PC-3 (cell line): ENCODE measurements around the gene KCNV2. TPM values are rescaled to one million over a fixed set of nuclear protein-coding genes. Genes with fewer than 3 reads are reported as not detected.

Source experiments
- ATAC-seq: fragments of 200-7000 bp; cut with Tn5 transposase; 2 replicates; pipeline ENCODE4 v1.9.1; 2020; ENCODE audit warnings: mild to moderate bottlenecking, moderate library complexity
- BruUV-seq: library from RNA; stranded (reverse); fragments of 400-500 nt; replicated peaks from 2 replicates; lab custom pipeline; 2021; lab: Mats Ljungman, UMichigan
- CTCF ChIA-PET: fragments of 300-600 bp; sonication (Branson Sonifier 250); formaldehyde crosslinking; loops from one replicate; lab custom pipeline; 2022; ENCODE audit warnings: antibody characterized with exemption; lab: Charles Lee
- POLR2A ChIA-PET: fragments of 300-600 bp; sonication (Branson Sonifier 250); formaldehyde crosslinking; loops from one replicate; lab custom pipeline; 2022; ENCODE audit warnings: antibody characterized with exemption; ENCODE audit not compliant: unreplicated experiment; lab: Charles Lee
- DNase-seq: peaks from one replicate; pipeline ENCODE4 v3.0.0-alpha.2; 2015
- H2AFZ ChIP-seq: fragments of 300-600 bp; sonication (generic); 2 replicates; pipeline ENCODE4 v1.6.0; 2016; ENCODE audit warnings: antibody characterized with exemption, low read length
- H3F3A ChIP-seq: fragments of 300-600 bp; sonication (generic); one replicate; pipeline ENCODE4 v1.6.0; 2017; ENCODE audit warnings: antibody characterized with exemption, low read length, control low read depth, mild to moderate bottlenecking; ENCODE audit not compliant: unreplicated experiment
- H3K27ac ChIP-seq: fragments of 300-600 bp; sonication (generic); 2 replicates; pipeline ENCODE4 v1.5.1; 2016; ENCODE audit warnings: mild to moderate bottlenecking, low read length
- H3K27me3 ChIP-seq: fragments of 300-600 bp; sonication (generic); 2 replicates; pipeline ENCODE4 v1.6.1; 2016; ENCODE audit warnings: low read length, mixed read lengths
- H3K36me3 ChIP-seq: fragments of 300-600 bp; sonication (generic); 2 replicates; pipeline ENCODE4 v1.6.1; 2016; ENCODE audit warnings: low read depth, mixed run types, low read length, mixed read lengths
- H3K4me1 ChIP-seq: fragments of 300-600 bp; sonication (generic); 2 replicates; pipeline ENCODE4 v1.5.1; 2016; ENCODE audit warnings: low read length; ENCODE audit not compliant: insufficient read depth
- H3K4me2 ChIP-seq: fragments of 300-600 bp; sonication (generic); 2 replicates; pipeline ENCODE4 v1.6.0; 2016; ENCODE audit warnings: low read length
- H3K4me3 ChIP-seq: fragments of 300-600 bp; sonication (generic); 2 replicates; pipeline ENCODE4 v1.5.1; 2016; ENCODE audit warnings: mild to moderate bottlenecking, low read length, mixed read lengths
- H3K79me2 ChIP-seq: fragments of 300-600 bp; sonication (generic); 2 replicates; pipeline ENCODE4 v1.6.1; 2017; ENCODE audit warnings: low read length, mixed read lengths
- H3K9ac ChIP-seq: fragments of 300-600 bp; sonication (generic); 2 replicates; pipeline ENCODE4 v1.6.0; 2016; ENCODE audit warnings: mild to moderate bottlenecking, low read length
- H3K9me2 ChIP-seq: fragments of 300-600 bp; sonication (generic); replicated peaks from 2 replicates; pipeline ENCODE4 v1.6.1; 2016; ENCODE audit warnings: mixed run types, low read length, mixed read lengths
- H3K9me3 ChIP-seq: fragments of 300-600 bp; sonication (generic); 2 replicates; pipeline ENCODE4 v1.6.1; 2016; ENCODE audit warnings: low read length, mixed read lengths
- H4K20me1 ChIP-seq: fragments of 300-600 bp; sonication (generic); 2 replicates; pipeline ENCODE4 v1.6.1; 2016; ENCODE audit warnings: low read length, mixed read lengths
- EZH2 ChIP-seq: fragments of 300-600 bp; sonication (generic); IDR thresholded peaks from one replicate; pipeline ENCODE4 v1.6.1; 2017; ENCODE audit warnings: antibody characterized with exemption, mild to moderate bottlenecking, low read length; ENCODE audit not compliant: unreplicated experiment
- EZH2phosphoT487 ChIP-seq: fragments of 300-600 bp; sonication (generic); IDR thresholded peaks from 2 replicates; pipeline ENCODE4 v1.6.1; 2018; ENCODE audit warnings: mild to moderate bottlenecking, antibody characterized with exemption, low read length, borderline replicate concordance
- intact Hi-C: fragments of 100-400 bp; cut with micrococcal nuclease; formaldehyde crosslinking; loops from 2 replicates; pipeline ENCODE4 v1.9.0; 2023
- total RNA-seq: library from RNA; depleted of rRNA; stranded (reverse); fragments of >200 nt; gene quantifications from 2 replicates; pipeline ENCODE4 v1.2.3, GENCODE V29; 2014
- TF ChIP-seq, protein P1 (sequence below): fragments of 300-600 bp; sonication (generic); conservative IDR thresholded peaks from 2 replicates; pipeline ENCODE4 v1.5.1; 2017; ENCODE audit warnings: antibody characterized with exemption, low read depth, mild to moderate bottlenecking, low read length

The KCNV2 gene
- total RNA-seq, 1 experiment from 2014 or later, result not detected

DNA sequence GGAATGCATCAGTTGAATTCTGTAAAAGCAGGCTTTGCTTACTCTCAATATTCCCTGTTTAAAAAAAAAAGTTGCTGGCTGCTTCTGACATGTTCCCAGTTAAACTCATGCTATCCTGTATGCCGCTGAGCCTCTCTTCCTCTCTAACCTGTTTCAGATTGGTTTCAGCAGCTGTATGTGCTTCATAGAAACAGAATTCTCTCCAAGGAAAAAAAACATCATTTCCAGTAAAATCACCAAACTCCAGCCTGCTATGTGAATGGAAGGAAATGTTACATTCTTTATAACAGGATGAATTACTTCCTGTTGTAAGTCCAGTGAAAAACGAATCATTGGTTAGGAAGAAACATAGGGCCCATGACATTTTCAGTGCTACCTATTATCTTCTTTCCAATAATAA, 25.7 kb upstream of the KCNV2 start:
- Histone ChIP-seq H3K9me2 (no peaks in the 10 kb centered on the region), H3K4me2 (no peak overlapping the region), H3K79me2 (no peaks in the 10 kb centered on the region), H3K36me3 (no peaks in the 10 kb centered on the region), H3K9ac (no peak overlapping the region), H3K4me1 (no peaks in the 10 kb centered on the region), H4K20me1 (no peaks in the 10 kb centered on the region), H3K27me3 (no peaks in the 10 kb centered on the region), H2AFZ (no peak overlapping the region), H3K27ac (no peak overlapping the region), H3F3A (no peaks in the 10 kb centered on the region), H3K4me3 (no peak overlapping the region), H3K9me3 (no peaks in the 10 kb centered on the region)
- CTCF ChIA-PET, result no interaction called here
- no TSS peak for BruUV-seq
- TF ChIP-seq, protein P1, sequence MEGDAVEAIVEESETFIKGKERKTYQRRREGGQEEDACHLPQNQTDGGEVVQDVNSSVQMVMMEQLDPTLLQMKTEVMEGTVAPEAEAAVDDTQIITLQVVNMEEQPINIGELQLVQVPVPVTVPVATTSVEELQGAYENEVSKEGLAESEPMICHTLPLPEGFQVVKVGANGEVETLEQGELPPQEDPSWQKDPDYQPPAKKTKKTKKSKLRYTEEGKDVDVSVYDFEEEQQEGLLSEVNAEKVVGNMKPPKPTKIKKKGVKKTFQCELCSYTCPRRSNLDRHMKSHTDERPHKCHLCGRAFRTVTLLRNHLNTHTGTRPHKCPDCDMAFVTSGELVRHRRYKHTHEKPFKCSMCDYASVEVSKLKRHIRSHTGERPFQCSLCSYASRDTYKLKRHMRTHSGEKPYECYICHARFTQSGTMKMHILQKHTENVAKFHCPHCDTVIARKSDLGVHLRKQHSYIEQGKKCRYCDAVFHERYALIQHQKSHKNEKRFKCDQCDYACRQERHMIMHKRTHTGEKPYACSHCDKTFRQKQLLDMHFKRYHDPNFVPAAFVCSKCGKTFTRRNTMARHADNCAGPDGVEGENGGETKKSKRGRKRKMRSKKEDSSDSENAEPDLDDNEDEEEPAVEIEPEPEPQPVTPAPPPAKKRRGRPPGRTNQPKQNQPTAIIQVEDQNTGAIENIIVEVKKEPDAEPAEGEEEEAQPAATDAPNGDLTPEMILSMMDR, result no peak
- no peak for TF ChIP-seq EZH2
- TF ChIP-seq EZH2phosphoT487, result no peak
- DNase-seq (no peak), ATAC-seq (no peak)
- intact Hi-C loops, result no loop called here
- POLR2A ChIA-PET, result no interaction called here

DNA sequence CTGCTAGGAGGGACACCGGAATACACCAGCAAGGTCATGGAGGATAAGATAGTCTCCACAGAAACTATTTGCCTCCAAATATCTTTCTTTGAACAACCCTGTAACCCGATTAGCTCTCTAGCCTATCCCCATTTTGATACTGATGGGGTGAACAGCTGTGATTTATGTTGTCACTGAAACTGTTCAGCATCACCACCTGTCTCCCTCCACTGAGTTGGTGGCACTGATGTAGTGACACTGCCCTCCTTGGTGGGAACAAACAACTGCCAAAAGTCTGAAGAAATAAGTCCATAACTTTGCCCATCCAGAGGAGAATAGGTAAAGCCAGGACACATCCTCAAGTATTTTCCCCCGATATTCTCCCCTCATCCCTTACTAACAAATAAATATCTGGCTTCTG, 24.3 kb upstream of the KCNV2 start:
- H3K4me2 ChIP-seq, result no peak overlapping the region
- no peaks in the 10 kb centered on the region for H3K27me3 ChIP-seq
- ATAC-seq, result no peak
- POLR2A ChIA-PET, result no interaction called here
- no peaks in the 10 kb centered on the region for H3K36me3 ChIP-seq
- no TSS peak for BruUV-seq
- no peaks in the 10 kb centered on the region for H3K79me2 ChIP-seq
- DNase-seq, result no peak
- H3K9ac ChIP-seq, result no peak overlapping the region
- no peaks in the 10 kb centered on the region for H3K9me2 ChIP-seq
- H3K4me1 ChIP-seq, result no peaks in the 10 kb centered on the region
- TF ChIP-seq EZH2 (no peak), EZH2phosphoT487 (no peak)
- TF ChIP-seq, protein P1, result no peak
- H3K9me3 ChIP-seq, result no peaks in the 10 kb centered on the region
- intact Hi-C loops, result no loop called here
- no peak overlapping the region for H3K27ac ChIP-seq
- no peak overlapping the region for H2AFZ ChIP-seq
- no peaks in the 10 kb centered on the region for H3F3A ChIP-seq
- CTCF ChIA-PET, result no interaction called here
- H4K20me1 ChIP-seq, result no peaks in the 10 kb centered on the region
- H3K4me3 ChIP-seq, result no peak overlapping the region

DNA sequence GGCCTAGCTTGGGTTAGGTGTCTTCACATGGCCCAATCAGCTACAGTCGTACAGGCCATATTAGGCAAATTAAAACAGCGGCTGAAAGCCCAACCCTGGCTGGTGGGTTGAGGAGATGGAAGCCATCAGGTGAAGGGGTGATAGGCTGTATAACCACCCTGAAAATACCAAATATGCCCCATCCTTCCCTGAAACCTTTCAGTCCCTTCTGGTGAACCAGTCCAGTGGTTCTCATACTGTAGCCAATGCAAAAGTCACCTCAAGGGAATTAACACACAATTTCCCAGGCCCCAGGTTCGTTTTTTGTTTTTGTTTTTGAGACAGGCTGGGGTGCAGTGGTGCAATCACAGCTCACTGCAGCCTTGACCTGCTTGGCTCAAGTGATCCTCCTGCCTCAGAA, 19.8 kb upstream of the KCNV2 start:
- Histone ChIP-seq H3K79me2 (no peaks in the 10 kb centered on the region), H3K9me3 (no peaks in the 10 kb centered on the region), H3K9ac (no peak overlapping the region), H3K4me1 (no peaks in the 10 kb centered on the region), H4K20me1 (no peaks in the 10 kb centered on the region), H3K4me3 (no peak overlapping the region), H3K4me2 (no peak overlapping the region), H3K36me3 (no peaks in the 10 kb centered on the region), H3K27ac (no peak overlapping the region), H3K27me3 (no peaks in the 10 kb centered on the region), H3K9me2 (no peaks in the 10 kb centered on the region), H2AFZ (no peak overlapping the region), H3F3A (no peaks in the 10 kb centered on the region)
- DNase-seq (no peak), ATAC-seq (no peak)
- ChIA-PET POLR2A (no interaction called here), CTCF (no interaction called here)
- intact Hi-C loops, result no loop called here
- BruUV-seq, result no TSS peak
- TF ChIP-seq, protein P1, result no peak
- TF ChIP-seq EZH2phosphoT487 (no peak), EZH2 (no peak)
